ENCODE measurements around the gene INCENP.

DNA sequence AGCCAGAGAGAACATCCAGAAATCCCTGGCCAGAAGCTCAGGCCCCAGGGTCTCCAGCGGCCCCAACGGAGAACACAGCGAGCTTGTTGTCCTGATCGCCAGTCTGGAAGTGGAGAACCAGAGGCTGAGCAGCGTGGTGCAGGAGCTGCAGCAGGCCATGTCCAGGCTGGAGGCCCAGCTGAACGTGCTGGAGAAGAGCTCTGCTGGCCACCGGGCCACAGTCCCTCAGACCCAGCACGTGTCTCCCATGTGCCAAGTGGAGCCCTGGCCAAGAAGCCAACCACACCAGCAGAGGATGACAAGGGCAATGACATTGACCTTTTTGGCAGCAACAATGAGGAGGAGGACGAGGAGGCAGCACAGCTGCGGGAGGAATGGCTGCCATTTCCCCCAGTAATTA is 45.6 kb downstream of the INCENP start:
- TF ChIP-seq, protein P1, sequence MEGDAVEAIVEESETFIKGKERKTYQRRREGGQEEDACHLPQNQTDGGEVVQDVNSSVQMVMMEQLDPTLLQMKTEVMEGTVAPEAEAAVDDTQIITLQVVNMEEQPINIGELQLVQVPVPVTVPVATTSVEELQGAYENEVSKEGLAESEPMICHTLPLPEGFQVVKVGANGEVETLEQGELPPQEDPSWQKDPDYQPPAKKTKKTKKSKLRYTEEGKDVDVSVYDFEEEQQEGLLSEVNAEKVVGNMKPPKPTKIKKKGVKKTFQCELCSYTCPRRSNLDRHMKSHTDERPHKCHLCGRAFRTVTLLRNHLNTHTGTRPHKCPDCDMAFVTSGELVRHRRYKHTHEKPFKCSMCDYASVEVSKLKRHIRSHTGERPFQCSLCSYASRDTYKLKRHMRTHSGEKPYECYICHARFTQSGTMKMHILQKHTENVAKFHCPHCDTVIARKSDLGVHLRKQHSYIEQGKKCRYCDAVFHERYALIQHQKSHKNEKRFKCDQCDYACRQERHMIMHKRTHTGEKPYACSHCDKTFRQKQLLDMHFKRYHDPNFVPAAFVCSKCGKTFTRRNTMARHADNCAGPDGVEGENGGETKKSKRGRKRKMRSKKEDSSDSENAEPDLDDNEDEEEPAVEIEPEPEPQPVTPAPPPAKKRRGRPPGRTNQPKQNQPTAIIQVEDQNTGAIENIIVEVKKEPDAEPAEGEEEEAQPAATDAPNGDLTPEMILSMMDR (conservative IDR thresholded peaks at IDR 0.05; ENCODE audit: low read length): no peak
- TF ChIP-seq EZH2phosphoT487 (IDR thresholded peaks at IDR 0.05; ENCODE audit: borderline replicate concordance, low read depth, low read length): no peak

All from OCI-LY7 (cell line).